BLaER1 treated with 17β-estradiol and CSF1 and Interleukin-3, amounts not matched to agents 10 nM and 100 nM (cell line): Measurements from ENCODE around the gene SLIT3.

Source experiments
- H3K27ac ChIP-seq, 11 experiments: shearing (Covaris generic); formaldehyde crosslinking; 2 replicates each; pipeline ENCODE4 v1.8.1; 2022
- H3K27me3 ChIP-seq, 11 experiments: shearing (Covaris generic); formaldehyde crosslinking; 2 replicates each; pipeline ENCODE4 v1.8.1; 2022
- H3K36me3 ChIP-seq, 11 experiments: shearing (Covaris generic); formaldehyde crosslinking; 2 replicates each; pipeline ENCODE4 v1.8.1; 2022
- H3K4me1 ChIP-seq, 10 experiments: shearing (Covaris generic); formaldehyde crosslinking; 2 replicates each; pipeline ENCODE4 v1.8.1; 2022
- H3K4me2 ChIP-seq, 11 experiments: shearing (Covaris generic); formaldehyde crosslinking; 2 replicates each; pipeline ENCODE4 v1.8.1; 2022
- H3K4me3 ChIP-seq, 10 experiments: shearing (Covaris generic); formaldehyde crosslinking; 2 replicates each; pipeline ENCODE4 v1.8.1; 2022
- H3K9ac ChIP-seq, 11 experiments: shearing (Covaris generic); formaldehyde crosslinking; 2 replicates each; pipeline ENCODE4 v1.8.1; 2022
- H3K9me3 ChIP-seq, 11 experiments: shearing (Covaris generic); formaldehyde crosslinking; replicated peaks in 1 of 11; 2 replicates each; pipeline ENCODE4 v1.8.1; 2022
- H4K20me1 ChIP-seq, 11 experiments: shearing (Covaris generic); formaldehyde crosslinking; 2 replicates each; pipeline ENCODE4 v1.8.1; 2022
- Cebpa-rat ChIP-seq, 11 experiments: shearing (Covaris generic); IDR thresholded peaks; 2 replicates each; pipeline ENCODE4 v1.8.1; 2022

Gene SLIT3

DNA sequence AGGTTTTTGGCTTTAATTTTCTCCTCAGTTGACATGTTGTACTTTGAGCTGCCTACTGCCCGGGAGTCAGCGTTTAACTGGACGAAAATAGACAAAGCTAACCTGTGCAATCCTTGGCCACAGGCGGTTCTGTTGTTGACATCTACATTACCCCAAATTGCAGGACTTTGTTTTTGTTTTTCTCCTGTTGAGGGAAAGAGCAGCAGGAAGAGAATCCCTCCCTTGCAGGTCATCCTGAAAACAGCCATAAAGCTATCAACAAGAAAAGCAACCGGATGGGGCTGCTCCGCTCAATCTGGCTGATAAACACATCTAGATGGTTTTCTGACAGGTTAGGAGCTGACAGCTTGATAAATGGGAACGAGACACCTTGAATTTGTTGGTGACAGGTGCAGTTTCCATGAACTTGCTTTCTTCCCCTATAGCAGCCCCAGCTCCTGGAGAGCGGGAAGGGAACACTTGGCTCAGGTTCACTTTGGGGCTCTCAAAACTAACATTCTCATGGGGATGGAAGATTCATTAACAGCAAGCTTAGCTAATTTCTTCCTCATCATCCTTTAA, 331.5 kb downstream of the SLIT3 start:
- H3K4me2 ChIP-seq = no peak overlapping the region
- no peak overlapping the region for H3K9ac ChIP-seq
- TF ChIP-seq Cebpa-rat (IDR thresholded peaks at IDR 0.05) = no peak
- no peaks in the 10 kb centered on the region for H3K36me3 ChIP-seq
- no peaks in the 10 kb centered on the region for H3K9me3 ChIP-seq
- no peaks in the 10 kb centered on the region for H4K20me1 ChIP-seq
- no peak overlapping the region for H3K4me3 ChIP-seq
- H3K27ac ChIP-seq = no peak overlapping the region
- no peaks in the 10 kb centered on the region for H3K27me3 ChIP-seq
- H3K4me1 ChIP-seq = peaks cover 0 to 8% (median 0%) of the 10 kb centered on the region in 10 experiments; a peak in 1 of 20 replicates

GRCh38 chr5:168967882-168968620, 332.9 kb downstream of the SLIT3 start:
- no peak overlapping the region for H3K4me2 ChIP-seq
- no peak overlapping the region for H3K27ac ChIP-seq
- peaks cover 0 to 8% (median 0%) of the 10 kb centered on the region in 10 experiments; a peak in 1 of 20 replicates for H3K4me1 ChIP-seq
- H3K36me3 ChIP-seq = no peaks in the 10 kb centered on the region
- H3K9me3 ChIP-seq = no peaks in the 10 kb centered on the region
- H3K9ac ChIP-seq = no peak overlapping the region
- H3K27me3 ChIP-seq = no peaks in the 10 kb centered on the region
- no peak for TF ChIP-seq Cebpa-rat (IDR thresholded peaks at IDR 0.05)
- H3K4me3 ChIP-seq = no peak overlapping the region
- H4K20me1 ChIP-seq = no peaks in the 10 kb centered on the region

GRCh38 chr5:168965638-168966037, 335.3 kb downstream of the SLIT3 start:
- H3K4me3 ChIP-seq = no peak overlapping the region
- no peak overlapping the region for H3K27ac ChIP-seq
- H4K20me1 ChIP-seq = no peaks in the 10 kb centered on the region
- H3K4me1 ChIP-seq = peaks cover 0 to 7% (median 0%) of the 10 kb centered on the region in 10 experiments; a peak in 1 of 20 replicates
- no peak for TF ChIP-seq Cebpa-rat (IDR thresholded peaks at IDR 0.05)
- no peaks in the 10 kb centered on the region for H3K27me3 ChIP-seq
- H3K36me3 ChIP-seq = no peaks in the 10 kb centered on the region
- H3K4me2 ChIP-seq = no peak overlapping the region
- no peak overlapping the region for H3K9ac ChIP-seq
- H3K9me3 ChIP-seq = no peaks in the 10 kb centered on the region

DNA sequence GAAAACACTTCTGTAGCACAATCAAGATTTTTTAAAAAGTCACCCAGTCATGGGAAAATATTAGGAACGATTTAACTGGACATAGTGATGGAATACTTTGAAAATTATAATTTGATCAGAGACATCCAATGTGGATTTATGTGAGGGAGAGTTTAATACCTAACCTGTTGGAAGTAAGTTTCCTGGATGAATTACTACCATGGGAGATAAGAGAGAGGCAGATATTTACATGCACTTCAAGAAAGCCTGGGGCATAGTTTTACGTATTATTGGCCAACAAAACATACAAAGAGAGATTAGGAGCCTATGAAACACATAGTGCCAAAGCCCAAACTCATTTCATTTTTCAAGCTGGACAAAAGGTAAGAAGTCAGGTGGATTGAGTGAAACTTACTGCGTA, 336.8 kb downstream of the SLIT3 start:
- no peak overlapping the region for H3K27ac ChIP-seq

GRCh38 chr5:168962306-168962705, 338.6 kb downstream of the SLIT3 start:
- H3K4me1 ChIP-seq = 0 out of 20 replicates have a peak, but pooled peaks cover 0 to 5% (median 0%) of the 10 kb centered on the region in 10 experiments
- H3K36me3 ChIP-seq = no peaks in the 10 kb centered on the region
- no peaks in the 10 kb centered on the region for H3K27me3 ChIP-seq
- no peak overlapping the region for H3K27ac ChIP-seq
- no peak overlapping the region for H3K4me2 ChIP-seq
- H3K9ac ChIP-seq = no peak overlapping the region
- no peaks in the 10 kb centered on the region for H4K20me1 ChIP-seq
- H3K9me3 ChIP-seq = no peaks in the 10 kb centered on the region
- no peak overlapping the region for H3K4me3 ChIP-seq
- TF ChIP-seq Cebpa-rat (IDR thresholded peaks at IDR 0.05) = no peak

More for the DNA sequence above, 336.8 kb downstream of the SLIT3 start:
- Histone ChIP-seq H3K9ac (no peak overlapping the region), H3K9me3 (no peaks in the 10 kb centered on the region), H3K4me1 (0 out of 20 replicates have a peak, but pooled peaks cover 0 to 5% (median 0%) of the 10 kb centered on the region in 10 experiments), H4K20me1 (no peaks in the 10 kb centered on the region), H3K4me2 (no peak overlapping the region), H3K36me3 (no peaks in the 10 kb centered on the region), H3K4me3 (no peak overlapping the region), H3K27me3 (no peaks in the 10 kb centered on the region)
- no peak for TF ChIP-seq Cebpa-rat (IDR thresholded peaks at IDR 0.05)

GRCh38 chr5:168961681-168962080, 339.3 kb downstream of the SLIT3 start:
- Histone ChIP-seq H3K27ac (no peak overlapping the region), H3K4me3 (no peak overlapping the region)

GRCh38 chr5:168960497-168960896, 340.4 kb downstream of the SLIT3 start:
- Histone ChIP-seq H3K9ac (no peak overlapping the region), H3K27me3 (no peaks in the 10 kb centered on the region), H3K4me3 (no peak overlapping the region), H3K4me2 (0 out of 22 replicates have a peak overlapping the region, but pooled peaks of 1 of the 11 experiments have one; percentile 4), H3K36me3 (no peaks in the 10 kb centered on the region), H4K20me1 (no peaks in the 10 kb centered on the region), H3K9me3 (no peaks in the 10 kb centered on the region), H3K4me1 (0 out of 20 replicates have a peak, but pooled peaks cover 0 to 5% (median 0%) of the 10 kb centered on the region in 10 experiments), H3K27ac (no peak overlapping the region)
- no peak for TF ChIP-seq Cebpa-rat (IDR thresholded peaks at IDR 0.05)

More at GRCh38 chr5:168961681-168962080, 339.3 kb downstream of the SLIT3 start:
- Histone ChIP-seq H4K20me1 (no peaks in the 10 kb centered on the region), H3K9ac (no peak overlapping the region), H3K4me2 (no peak overlapping the region), H3K27me3 (no peaks in the 10 kb centered on the region), H3K36me3 (no peaks in the 10 kb centered on the region), H3K9me3 (no peaks in the 10 kb centered on the region), H3K4me1 (0 out of 20 replicates have a peak, but pooled peaks cover 0 to 5% (median 0%) of the 10 kb centered on the region in 10 experiments)
- no peak for TF ChIP-seq Cebpa-rat (IDR thresholded peaks at IDR 0.05)

GRCh38 chr5:168953351-168953750, 347.6 kb downstream of the SLIT3 start:
- H3K4me3 ChIP-seq = no peak overlapping the region
- no peaks in the 10 kb centered on the region for H3K9me3 ChIP-seq
- no peaks in the 10 kb centered on the region for H3K27me3 ChIP-seq
- no peaks in the 10 kb centered on the region for H4K20me1 ChIP-seq
- H3K4me2 ChIP-seq = no peak overlapping the region
- no peak overlapping the region for H3K27ac ChIP-seq
- no peaks in the 10 kb centered on the region for H3K36me3 ChIP-seq
- H3K4me1 ChIP-seq = no peaks in the 10 kb centered on the region
- TF ChIP-seq Cebpa-rat (IDR thresholded peaks at IDR 0.05) = no peak
- H3K9ac ChIP-seq = no peak overlapping the region

GRCh38 chr5:168952196-168952595, 348.7 kb downstream of the SLIT3 start:
- Histone ChIP-seq H3K27me3 (no peaks in the 10 kb centered on the region), H3K9ac (no peak overlapping the region), H3K4me1 (peaks cover 0 to 3% (median 0%) of the 10 kb centered on the region in 10 experiments; a peak in 1 of 20 replicates), H3K27ac (no peak overlapping the region), H3K9me3 (no peaks in the 10 kb centered on the region), H3K4me3 (no peak overlapping the region), H3K36me3 (no peaks in the 10 kb centered on the region), H3K4me2 (no peak overlapping the region), H4K20me1 (no peaks in the 10 kb centered on the region)
- no peak for TF ChIP-seq Cebpa-rat (IDR thresholded peaks at IDR 0.05)
